ENCODE data around the gene NFXL1. TPM values are rescaled to one million over a fixed set of nuclear protein-coding genes. Genes with fewer than 3 reads are reported as not detected.
"Not testable (repeated sequence)": the region's sequence is repeated elsewhere in the genome, so short reads cannot be mapped to it uniquely, and the experiment has no call there.

NFXL1 gene
- total RNA-seq = 10 to 100 TPM; 14.0 to 16.4 TPM

DNA sequence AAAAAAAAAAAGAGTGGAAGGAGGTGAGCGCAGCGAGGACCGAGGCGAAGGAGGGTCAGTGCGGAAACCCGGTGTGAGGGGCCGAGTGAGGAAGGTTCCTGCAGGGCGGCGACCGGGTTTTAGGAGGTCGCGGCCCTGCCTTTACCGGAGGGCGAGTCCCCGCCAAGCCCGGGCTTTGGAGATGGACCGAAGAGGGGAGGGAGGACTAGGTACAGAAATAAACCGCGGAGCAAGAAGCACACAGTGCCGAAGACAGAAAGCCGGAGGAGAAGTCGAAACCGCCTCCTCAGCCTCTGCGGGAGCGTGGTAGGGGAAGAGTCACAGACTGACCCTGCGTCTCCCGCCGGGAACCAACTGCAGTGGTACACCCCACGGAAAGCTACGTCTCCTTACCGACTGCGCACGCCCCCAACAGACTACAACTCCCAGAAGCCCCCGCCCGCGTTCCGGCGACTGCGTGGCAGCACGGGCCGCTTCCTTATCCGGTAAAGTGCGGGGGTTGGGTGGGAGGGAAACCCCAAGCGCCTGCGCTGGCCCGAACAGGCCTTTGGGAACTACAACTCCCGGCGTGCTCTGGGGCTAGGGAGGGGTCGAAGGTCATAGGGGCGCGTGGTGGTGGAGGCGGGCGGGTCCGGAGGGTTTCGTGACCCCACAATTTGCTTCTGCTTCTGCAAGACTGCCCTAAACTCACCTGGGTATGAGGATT lies at the start of gene NFXL1:
Gene NFXL1, minus strand, starts transcription at position 364 of the 706 bp plus-strand sequence. CDS start 380 bp downstream, outside the sequence.
- Mint-ChIP-seq H3K9me3 (peaks cover 0 to 11% of the 10 kb centered on the region in 2 donors), H3K36me3 (peaks cover 24 to 41% of the 10 kb centered on the region in 2 donors), H3K27ac (peak within 1 kb of the TSS; percentile 94 to 95)
- DNase-seq (ENCODE audit: low spot score in 2 of 2) (peak; percentile 93 to 95), ATAC-seq (peak; percentile 95 to 98)

DNA sequence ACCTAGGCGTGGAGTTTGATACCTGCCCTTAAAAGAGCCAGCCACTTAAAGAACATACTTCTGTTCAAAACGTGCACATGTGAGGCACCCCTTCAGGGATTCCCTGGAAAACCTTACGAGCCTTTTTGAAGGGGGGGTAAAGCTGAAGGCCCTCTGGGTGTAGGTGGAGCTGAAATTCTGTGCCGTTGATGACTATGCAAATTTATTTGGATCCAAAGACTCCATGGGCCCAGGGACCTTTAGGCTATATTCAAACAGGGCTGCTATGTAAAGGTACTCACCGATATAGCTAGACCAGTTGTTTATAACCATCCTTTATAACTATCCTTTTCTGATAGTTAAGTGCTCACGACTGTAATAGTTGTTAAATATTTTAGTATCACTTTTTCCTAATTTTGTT lies 40.3 kb upstream of the NFXL1 start:
- Mint-ChIP-seq H3K27ac (no peak overlapping the region), H3K9me3 (peaks cover 3 to 6% of the 10 kb centered on the region in 2 donors), H3K36me3 (no peaks in the 10 kb centered on the region)
- no peak for ATAC-seq
- DNase-seq (ENCODE audit: low spot score in 2 of 2) = no peak

DNA sequence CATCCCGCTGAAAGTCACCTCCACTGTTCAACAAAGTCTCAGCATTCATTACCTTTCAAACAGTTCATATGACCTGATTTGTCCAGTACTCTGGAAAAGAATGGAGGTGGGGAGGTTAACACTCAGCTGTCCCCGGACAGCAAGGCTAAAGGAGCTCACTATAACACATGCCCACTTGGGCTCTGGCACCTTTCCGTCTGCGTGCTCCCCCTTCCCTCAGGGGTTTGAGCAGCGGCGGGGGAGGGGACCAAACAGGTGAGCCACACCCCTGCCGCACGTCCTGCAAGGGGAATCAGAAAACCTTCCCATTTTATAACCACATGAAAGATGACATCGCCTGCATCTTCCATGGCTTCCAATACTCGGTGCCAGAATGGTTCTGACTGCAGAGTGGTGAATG lies 39.9 kb upstream of the NFXL1 start:
- Mint-ChIP-seq H3K9me3 (peaks cover 3 to 6% of the 10 kb centered on the region in 2 donors), H3K27ac (no peak overlapping the region), H3K36me3 (no peaks in the 10 kb centered on the region)
- DNase-seq (ENCODE audit: low spot score in 2 of 2) = no peak
- ATAC-seq = no peak

DNA sequence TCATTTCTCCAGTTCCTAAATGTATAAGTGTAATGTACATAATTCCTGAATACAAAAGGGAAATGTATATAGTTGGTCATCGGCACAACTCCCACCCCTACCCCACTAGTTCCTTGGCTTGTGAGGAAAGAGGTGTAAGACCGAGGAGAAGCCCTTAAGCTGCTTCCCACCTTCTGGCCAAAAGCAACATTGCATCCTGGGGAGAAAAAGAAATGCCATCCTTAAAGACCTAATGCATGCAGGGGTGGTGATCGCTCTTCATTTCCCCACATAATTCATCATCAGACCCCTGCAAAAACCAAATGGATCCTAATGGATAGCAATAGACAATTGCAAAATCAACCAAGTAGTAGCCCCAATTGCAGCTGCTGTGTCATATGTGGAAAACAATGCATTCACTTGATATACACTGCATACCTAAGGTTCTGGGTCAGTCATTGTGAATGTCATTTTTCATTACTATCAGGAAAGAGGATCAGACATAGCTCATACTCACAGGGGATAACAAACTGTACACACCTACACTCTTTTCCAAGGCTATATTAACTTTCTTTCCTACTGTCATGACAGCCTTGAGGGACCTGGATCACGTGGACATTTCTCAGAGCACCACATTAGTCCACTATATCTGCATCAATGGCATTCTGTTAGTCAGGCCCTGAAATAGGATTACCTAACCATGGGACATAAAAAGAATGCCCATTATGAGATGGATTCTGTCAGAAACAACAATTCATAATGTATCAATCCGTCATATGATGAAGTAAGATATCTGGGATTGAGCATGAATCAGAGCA lies 31.7 kb upstream of the NFXL1 start:
- peaks cover 3 to 6% of the 10 kb centered on the region in 2 donors for H3K9me3 Mint-ChIP-seq
- ATAC-seq = no peak
- DNase-seq (ENCODE audit: low spot score in 2 of 2) = no peak
- H3K27ac Mint-ChIP-seq = no peak overlapping the region
- H3K36me3 Mint-ChIP-seq = no peaks in the 10 kb centered on the region

DNA sequence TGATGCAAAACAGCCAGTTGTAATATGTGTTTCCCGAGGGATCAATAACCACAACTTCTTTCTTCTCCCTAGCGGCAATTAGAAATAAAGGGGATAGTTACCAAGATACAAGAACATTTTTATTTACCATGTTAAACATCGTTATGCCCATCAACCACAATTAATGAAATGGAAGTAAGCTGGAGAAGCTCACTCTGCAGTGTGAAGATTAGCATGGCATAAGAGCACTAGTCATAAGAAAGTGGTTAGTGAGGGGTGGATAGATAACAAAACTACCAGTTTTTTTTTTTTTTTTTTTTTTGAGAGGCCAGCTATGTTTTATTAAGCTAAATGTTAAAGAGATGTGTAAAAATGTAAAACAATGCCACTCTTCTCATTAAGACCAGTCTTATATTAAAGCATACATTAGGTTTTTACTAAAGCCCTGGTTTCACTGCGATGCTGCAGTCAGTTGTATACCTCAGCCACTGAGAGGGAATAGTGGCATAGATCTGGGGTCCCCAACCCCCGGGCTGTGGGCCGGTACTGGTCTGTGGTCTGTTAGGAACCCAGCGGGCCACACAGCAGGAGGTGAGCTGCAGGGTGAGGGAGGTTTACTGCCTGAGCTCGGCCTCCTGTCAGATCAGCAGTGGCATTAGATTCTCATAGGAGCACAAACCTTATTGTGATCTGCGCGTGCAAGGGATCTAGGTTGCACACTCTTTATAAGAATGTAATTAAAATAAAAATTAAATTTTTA lies 27.9 kb upstream of the NFXL1 start:
- H3K9me3 Mint-ChIP-seq = no peaks in the 10 kb centered on the region
- no peaks in the 10 kb centered on the region for H3K36me3 Mint-ChIP-seq
- no peak overlapping the region for H3K27ac Mint-ChIP-seq
- ATAC-seq (no peak), DNase-seq (ENCODE audit: low spot score in 2 of 2) (no peak)

DNA sequence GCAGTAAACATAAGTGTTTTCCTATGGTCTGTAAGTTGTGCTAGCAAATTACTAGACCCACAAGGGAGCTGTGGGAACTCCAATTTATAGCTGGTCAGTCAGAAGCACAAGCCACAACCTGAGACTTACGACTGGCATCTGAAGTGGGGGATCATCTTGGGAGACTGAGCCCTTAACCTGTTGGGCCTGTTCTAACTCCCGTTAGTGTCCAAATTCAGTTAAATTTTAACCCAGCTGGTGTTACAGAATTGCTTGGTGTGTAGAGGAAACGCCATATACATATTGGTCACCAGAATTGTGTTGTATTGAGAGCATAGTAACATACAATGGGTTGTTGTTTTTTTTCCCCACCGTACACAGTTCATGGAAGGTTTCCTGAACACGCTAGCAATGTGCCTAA lies 25.1 kb upstream of the NFXL1 start:
- H3K36me3 Mint-ChIP-seq = no peaks in the 10 kb centered on the region
- DNase-seq (ENCODE audit: low spot score in 2 of 2) (no peak), ATAC-seq (no peak)
- no peak overlapping the region for H3K27ac Mint-ChIP-seq
- H3K9me3 Mint-ChIP-seq = no peaks in the 10 kb centered on the region

DNA sequence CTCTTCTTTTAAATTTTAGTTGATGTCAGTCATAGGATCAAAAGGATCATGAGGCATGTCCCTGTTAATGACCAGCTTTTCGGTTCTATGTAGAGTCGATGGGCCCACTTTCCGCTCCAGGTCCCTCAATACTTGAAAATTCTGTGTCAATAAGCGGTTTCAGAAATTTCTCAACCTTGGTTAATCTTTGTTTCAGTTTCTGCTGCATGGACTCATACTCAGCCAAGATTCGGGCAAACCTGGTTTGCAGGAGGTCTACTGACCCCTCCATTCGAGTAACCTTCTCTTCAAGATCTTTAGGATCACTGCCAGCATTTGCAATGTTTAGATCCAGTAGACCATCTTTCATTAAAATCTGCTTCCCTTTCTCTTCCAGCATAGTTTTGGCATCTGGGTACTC lies 22.0 kb upstream of the NFXL1 start:
- no peak overlapping the region for H3K27ac Mint-ChIP-seq

DNA sequence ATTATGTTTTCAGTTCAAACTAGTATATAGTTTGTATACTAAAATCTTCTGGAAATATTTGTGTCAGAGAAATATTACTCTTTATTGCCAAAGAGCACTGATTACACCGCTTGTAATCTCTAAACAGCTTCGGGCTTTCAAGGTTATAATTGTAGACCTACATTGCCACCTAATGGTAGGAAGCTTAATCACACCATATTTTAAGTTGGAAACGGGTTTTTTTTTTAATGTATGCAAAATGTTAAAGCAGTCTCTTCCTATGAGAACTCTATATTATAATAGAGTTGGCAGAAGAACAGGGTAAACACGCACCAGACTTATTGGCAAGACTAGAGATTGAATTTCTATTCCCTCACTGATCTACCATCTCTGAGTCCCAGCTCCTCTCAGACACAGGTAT lies 19.5 kb upstream of the NFXL1 start:
- DNase-seq (ENCODE audit: low spot score in 2 of 2) = no peak
- ATAC-seq = peak in 1 of 2 donors; percentile 34
- Mint-ChIP-seq H3K36me3 (no peaks in the 10 kb centered on the region), H3K27ac (no peak overlapping the region), H3K9me3 (no peaks in the 10 kb centered on the region)

More for the DNA sequence above, 22.0 kb upstream of the NFXL1 start:
- H3K9me3 Mint-ChIP-seq = no peaks in the 10 kb centered on the region
- no peak for DNase-seq (ENCODE audit: low spot score in 2 of 2)
- no peak for ATAC-seq
- H3K36me3 Mint-ChIP-seq = no peaks in the 10 kb centered on the region

DNA sequence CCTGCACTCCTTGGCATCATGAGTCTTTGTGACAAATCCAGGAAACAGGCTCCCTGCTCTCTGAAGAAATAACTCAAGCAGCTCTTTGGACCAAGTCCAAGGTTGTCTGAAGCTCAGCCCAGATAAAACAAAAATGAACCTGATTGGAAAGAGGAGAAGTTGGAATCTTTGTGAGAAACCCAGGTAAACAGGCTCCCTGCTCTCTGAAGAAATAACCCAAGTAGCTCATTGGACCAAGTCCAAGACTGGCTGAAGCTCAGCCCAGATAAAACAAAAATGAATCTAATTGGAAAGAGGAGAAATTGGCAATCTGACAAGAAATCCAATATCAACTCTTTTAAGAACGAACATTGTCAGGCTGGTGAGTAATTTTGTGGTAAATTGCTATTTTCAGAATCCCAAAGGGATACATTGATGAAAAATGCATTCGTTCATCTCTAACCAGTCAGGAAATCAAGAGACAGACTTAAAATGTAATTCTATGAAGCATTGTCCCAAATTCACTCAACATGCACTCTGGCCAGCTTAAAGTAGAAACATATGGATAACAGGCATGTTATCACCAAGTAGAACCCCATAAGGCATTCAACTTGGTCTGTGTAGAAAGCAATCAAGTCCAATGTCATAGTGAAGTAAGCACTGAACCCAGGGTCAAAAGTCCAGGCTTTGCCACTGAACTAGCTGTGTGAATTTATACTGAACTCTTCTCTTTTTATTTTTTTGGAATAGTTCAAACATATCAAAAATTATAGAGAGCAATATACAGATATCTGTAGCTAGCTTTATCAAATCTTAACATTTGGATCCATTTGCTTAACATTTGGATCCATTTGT lies 16.8 kb upstream of the NFXL1 start:
- ATAC-seq = no peak
- no peak overlapping the region for H3K27ac Mint-ChIP-seq

DNA sequence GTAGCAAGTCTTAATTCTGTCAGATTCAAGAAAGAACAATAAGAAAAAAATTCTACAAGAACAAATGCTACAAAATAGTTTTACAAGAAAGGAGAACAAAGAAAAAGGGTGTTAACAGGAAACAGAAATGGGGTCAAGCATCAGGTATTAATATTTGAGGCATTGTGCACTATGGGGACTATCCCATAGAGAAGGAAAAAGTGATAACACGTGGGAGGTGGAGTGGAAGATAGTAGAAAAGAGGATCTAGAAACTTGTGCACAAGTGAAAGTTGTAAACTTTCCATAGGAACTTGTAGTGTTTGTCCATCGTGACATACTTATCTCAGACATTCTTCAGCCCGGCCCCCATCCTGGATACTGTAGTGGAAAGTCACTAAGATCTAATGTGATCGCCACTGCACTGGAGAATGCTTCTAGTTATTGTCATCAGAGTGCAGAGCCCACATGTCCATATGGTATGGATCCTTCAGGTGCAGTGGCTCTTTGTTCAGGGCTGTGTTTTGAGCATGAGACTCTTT lies 15.4 kb upstream of the NFXL1 start:
- DNase-seq (ENCODE audit: low spot score in 2 of 2) = no peak
- Mint-ChIP-seq H3K36me3 (no peaks in the 10 kb centered on the region), H3K27ac (no peak overlapping the region)

More for the DNA sequence above, 16.8 kb upstream of the NFXL1 start:
- H3K9me3 Mint-ChIP-seq = no peaks in the 10 kb centered on the region
- DNase-seq (ENCODE audit: low spot score in 2 of 2) = no peak
- no peaks in the 10 kb centered on the region for H3K36me3 Mint-ChIP-seq

DNA sequence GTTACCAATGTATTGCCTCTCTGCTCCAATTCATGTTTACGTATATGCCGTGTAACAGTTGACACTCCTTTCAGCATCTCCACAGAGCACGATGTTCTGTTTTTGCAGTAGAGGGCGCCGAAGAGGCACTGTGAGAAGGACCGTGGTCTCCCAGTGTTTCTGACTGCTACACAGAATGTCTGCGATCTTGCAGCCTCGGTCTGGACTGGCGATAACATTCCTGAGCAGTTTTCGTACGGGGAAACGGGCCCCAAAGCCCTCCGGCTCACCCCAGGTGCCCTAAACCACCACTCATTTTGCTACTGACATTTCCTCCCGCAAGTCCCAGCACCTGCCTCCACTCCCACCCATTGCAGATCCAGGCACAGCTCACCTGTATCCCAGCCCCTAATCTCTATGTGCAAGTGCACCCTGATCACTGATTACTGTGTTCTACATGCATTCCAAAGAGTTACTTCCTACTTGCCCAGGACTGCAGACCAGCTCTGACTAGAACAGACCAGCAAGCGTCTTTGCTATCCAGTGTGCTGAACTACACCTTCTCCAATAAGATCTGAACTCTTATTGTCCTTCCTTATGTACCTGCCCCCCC lies 12.4 kb upstream of the NFXL1 start:
- Mint-ChIP-seq H3K27ac (no peak overlapping the region), H3K9me3 (no peaks in the 10 kb centered on the region), H3K36me3 (no peaks in the 10 kb centered on the region)
- peak in 1 of 2 donors; percentile 62 for DNase-seq (ENCODE audit: low spot score in 2 of 2)
- peak; percentile 87 to 96 for ATAC-seq

More for the DNA sequence above, 15.4 kb upstream of the NFXL1 start:
- H3K9me3 Mint-ChIP-seq = no peaks in the 10 kb centered on the region
- no peak for ATAC-seq

DNA sequence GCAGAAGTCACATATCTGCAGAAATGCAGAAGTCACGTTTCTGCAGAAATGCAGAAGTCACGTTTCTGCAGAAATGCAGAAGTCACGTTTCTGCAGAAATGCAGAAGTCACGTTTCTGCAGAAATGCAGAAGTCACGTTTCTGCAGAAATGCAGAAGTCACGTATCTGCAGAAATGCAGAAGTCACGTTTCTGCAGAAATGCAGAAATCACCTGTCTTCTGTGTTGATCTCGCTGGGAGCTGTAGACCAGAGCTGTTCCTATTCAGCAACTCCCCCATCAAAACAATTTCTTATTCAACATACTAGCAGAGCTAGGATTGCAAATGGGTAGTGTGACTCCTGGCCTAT lies 8.9 kb upstream of the NFXL1 start:
- DNase-seq (ENCODE audit: low spot score in 2 of 2); ATAC-seq; H3K27ac Mint-ChIP-seq; H3K36me3 Mint-ChIP-seq; H3K9me3 Mint-ChIP-seq: not testable (repeated sequence)

DNA sequence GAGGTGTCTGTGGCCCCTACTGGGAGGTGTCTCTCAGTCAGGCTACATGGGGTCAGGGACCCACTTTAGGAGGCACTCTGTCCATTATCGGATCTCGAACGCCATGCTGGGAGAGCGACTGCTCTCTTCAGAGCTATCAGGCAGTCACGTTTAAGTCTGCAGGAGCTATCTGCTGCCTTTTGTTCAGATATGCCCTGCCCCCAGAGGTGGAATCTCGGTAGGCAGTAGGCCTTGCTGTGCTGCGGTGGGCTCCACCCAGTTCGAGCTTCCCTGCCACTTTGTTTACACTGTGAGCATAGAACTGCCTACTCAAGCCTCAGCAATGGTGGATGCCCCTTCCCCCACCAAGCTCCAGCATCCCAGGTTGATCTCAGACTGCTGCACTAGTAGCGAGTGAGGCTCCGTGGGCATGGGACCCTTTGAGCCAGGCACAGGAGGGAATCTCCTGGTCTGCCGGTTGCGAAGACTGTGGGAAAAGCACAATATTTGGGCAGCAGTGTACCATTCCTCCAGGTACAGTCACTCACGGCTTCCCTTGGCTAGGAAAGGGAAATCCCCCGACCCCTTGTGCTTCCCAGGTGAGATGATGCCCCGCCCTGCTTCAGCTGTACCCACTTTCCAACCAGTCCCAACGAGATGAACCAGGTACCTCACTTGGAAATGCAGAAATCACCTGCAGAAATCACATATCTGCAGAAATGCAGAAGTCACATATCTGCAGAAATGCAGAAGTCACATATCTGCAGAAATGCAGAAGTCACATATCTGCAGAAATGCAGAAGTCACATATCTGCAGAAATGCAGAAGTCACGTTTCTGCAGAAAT lies 8.3 kb upstream of the NFXL1 start:
- DNase-seq (ENCODE audit: low spot score in 2 of 2); H3K27ac Mint-ChIP-seq; ATAC-seq: not testable (repeated sequence)
- Mint-ChIP-seq H3K36me3 (peaks cover 0 to 14% of the 10 kb centered on the region in 2 donors), H3K9me3 (peaks cover 0 to 11% of the 10 kb centered on the region in 2 donors)

DNA sequence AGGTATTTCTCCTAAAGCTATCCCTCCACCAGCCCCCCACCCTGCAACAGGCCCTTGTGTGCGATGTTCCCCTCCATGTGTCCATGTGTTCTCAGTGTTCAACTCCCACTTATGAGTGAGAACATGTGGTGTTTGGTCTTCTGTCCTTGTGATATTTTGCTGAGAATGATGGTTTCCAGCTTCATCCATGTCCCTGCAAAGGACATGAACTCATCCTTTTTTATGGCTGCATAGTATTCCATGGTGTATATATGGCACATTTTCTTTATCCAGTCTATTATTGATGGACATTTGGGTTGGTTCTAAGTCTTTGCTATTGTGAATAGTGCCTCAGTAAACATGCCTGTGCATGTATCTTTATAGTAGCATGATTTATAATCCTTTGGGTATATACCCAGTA lies 2.8 kb upstream of the NFXL1 start:
- not testable (repeated sequence) for H3K27ac Mint-ChIP-seq; DNase-seq (ENCODE audit: low spot score in 2 of 2); ATAC-seq
- Mint-ChIP-seq H3K36me3 (peaks cover 24 to 32% of the 10 kb centered on the region in 2 donors), H3K9me3 (peaks cover 0 to 11% of the 10 kb centered on the region in 2 donors)

DNA sequence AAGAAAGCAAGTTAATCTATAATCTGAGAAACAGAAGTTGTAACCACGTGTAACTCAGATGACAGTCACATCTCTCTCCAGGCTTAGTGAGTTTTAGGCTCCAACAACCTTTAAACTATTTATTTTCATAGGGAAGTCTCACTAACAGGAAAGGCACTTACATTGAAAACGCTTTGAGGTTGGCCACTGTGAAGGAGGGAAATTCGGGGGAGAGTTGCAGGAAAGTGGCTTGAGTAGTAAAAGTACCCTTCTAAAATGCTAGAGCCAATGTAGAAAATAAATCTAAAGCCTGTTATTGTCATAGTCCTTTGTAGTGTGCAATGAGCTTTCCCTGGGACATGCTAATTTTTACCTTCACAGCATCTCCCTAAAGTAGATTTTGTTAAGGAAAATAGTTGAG lies 995 bp upstream of the NFXL1 start:
- peaks cover 0 to 11% of the 10 kb centered on the region in 2 donors for H3K9me3 Mint-ChIP-seq

More for the DNA sequence above, 995 bp upstream of the NFXL1 start:
- Mint-ChIP-seq H3K36me3 (peaks cover 24 to 39% of the 10 kb centered on the region in 2 donors), H3K27ac (peak overlapping the region in 1 of 2 donors; percentile 94)
- DNase-seq (ENCODE audit: low spot score in 2 of 2) (no peak), ATAC-seq (no peak)
